ENCODE results near the gene LCN10.
"Not testable (repeated sequence)": the region's sequence is repeated elsewhere in the genome, so short reads cannot be mapped to it uniquely, and the experiment has no call there.

The LCN10 gene

DNA sequence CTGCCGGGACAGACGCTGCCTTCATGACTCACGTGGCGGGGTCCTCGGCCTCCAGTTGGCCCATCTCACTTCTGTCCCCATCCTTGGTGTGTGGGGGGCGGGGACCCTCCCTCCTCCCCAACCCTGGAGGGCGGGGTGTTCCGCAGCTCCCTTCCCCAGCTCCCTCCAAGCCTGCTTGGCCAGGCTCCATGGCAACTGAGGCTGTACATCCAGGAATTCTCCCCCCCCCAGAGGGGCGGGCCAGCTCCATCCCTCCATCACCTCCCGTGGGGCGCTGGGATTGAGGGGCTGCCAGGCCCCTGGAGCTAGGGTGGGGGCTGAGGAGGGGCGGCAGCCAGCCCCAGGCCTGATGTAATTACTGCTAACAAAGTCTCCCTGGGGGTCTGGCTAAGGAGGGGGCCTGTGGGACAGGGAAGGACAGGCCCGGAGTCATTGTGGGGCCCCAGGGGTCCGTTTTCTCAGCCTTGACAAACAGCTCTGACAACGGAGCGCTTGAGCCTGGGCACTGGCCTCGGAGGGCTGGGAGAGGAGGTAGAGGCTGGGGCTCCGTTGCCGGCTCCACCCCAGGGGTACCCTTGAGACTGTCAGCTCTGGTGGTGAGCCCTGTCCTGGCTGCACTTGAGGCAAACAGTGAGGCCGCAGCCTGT lies 22.4 kb downstream of the LCN10 start:
- DNase-seq (ENCODE audit: low spot score), result peak; percentile 64

DNA sequence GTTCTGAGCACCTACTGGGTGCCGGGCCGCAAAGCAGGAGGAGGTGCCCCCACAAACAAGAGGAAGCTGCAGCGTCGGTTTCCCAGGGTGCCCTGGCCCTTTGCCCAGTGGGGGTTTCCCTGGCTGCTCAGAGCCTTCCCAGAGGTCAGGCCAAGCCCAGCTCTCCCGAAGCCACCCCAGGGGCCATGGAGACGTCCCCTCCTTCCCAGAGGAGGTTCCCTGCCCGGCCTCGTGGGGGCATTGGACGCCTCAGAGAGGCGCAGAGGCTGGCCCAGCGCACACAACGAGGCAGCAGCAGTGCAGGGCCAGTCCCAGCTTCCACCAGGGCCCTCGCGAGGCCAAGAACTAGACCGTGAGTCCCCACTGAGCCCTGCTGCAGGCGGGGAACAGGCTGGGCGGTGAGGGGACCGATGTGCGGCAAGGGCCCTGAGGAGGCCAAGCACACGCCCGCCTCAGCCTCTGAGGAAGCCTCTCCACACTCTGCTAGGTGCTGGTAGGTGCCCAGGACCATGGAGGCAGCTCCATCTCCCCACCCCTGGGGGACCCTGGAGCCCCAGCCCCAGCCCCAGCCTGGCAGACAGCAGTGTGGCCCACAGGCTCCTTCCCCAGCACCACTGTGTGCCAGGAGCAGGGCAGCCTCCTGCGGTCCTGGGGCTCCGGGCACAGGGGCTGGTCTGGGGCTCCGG lies 23.4 kb downstream of the LCN10 start:
- no peak for DNase-seq (ENCODE audit: low spot score)

DNA sequence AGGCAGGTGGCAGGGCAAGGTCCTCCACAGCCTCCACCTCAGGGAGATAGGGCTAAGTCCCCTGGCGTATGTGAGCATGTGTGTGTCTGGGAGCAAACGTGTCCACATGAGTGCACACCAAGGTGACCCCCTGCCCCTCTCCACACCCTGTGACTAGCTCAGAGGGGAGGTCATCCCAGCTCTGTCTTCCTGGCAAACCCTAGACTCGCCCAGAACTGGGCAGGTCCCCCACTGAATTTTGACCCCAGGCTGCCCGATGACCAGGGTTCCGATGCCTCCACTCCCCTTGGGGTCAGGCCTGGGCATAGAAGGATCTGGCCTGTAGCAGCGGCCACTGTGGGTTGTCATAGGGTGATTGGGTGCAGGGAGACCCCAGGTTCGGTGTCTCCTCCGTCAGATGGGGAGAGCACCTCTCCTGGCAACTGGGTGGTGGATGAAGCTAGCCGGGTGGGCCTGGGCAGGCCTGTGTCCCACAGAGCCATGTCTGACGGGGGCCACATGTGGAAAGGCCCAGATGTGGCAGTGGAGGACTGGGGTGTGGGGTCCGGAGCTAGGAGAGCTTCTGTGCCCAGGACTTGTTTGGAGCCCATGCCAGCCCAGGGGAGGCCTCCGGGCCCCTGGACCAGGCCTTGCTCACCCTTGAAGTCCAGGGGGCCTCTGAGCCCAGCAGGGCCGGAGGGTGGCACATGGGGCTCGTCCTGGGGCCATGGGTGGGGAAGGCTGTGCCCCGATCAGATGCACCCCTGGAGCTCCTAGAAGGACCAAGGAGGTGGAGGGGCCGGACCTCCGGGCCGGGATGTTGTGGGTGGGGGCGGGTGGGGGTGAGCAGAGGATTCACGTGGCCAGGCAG lies 24.2 kb downstream of the LCN10 start:
- no peak for DNase-seq (ENCODE audit: low spot score)

DNA sequence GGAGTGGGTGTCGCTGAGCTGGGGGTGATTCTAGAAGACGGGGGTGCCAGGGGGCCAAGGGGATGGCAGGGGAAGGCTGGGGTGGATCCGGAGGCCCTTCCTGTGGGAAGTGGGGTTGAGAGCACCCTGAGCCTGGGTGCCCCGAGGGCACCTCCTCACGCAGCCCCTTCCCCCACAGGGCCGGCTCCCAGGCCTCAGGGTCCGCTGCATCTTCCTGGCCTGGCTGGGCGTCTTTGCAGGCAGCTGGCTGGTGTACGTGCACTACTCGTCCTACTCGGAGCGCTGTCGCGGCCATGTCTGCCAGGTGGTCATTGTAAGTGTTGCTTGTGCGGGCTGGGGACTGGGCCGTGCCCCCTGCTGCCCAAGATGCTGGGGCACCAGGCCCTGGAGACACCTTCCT lies 25.3 kb downstream of the LCN10 start:
- no peak for DNase-seq (ENCODE audit: low spot score)

DNA sequence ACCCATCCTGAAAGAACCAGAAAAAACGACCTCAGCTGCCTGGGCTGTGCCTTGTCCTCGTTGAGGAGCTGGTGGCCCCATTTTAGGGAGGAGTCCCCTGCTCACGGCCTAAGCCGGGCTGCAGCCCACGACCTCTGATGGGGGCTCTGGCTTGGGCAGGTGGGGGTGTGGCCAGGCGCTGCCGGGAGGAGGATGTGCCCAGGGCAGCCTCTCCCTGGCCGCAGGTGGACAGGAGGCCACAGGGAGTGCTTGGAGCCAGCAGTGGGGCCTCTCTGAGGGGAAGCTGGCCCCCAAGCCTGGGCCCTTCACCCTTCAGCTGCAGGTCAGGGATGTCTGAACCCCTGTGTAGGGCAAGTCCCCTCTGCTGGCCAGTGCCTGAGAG lies 27.9 kb downstream of the LCN10 start:
- no peak for DNase-seq (ENCODE audit: low spot score)

DNA sequence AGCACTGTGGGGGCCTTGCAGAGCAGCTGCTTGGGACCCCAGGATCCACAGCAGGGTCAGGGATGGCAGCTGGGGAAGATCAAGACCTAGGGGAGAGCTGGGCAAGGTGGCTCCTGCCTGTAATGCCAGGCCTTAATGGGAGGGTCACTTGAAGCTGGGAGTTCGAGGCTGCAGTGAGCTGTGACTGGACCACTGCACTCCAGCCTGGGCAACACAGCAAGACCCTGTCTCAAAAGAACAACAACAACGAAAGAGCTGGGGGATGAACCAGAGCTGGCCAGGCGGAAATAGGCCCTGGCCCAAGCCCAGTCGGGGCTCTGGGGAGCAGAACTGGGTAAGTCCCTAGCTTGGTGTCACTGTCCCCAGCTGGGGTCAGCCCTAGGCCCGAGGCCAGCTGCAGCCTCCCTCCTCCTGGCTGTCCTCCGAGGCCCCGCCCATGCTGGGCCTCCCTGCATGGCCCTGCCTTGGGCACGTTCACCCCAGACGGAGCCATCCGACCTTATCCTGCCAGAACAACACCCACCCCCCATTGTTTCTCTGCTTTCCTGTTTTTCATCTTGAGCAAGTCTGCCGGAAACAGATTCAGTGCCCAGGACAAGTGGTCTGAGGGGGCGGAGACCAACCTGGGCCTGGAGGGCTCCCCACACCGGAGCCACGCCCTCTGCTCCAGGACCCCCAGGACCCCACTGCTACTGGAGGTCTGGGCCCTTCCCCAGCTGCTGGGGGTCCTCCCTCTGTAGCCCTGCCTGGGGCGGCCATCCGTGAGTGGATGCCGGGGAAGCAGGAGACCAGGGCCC lies 28.4 kb downstream of the LCN10 start:
- no peak for DNase-seq (ENCODE audit: low spot score)

DNA sequence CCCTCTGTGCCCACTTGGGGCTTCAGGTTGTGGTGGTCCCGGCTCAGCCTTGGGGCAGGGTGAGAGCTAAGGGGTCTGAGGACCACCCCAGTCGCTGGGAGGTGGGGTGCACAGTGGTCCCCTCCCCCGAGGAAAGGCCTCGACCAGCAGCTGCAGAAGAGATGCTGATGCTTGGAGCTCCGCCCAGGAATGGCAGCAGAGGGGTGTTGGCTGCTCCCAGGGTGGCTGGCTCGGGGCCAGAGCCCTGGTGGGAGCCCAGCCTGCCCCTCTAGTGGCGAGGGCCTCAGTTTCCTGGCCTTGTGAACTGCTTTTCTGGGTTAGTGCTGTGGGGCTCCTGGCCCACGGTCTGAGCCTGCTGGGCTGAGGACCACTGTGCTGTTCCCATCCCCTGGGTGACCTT lies 29.2 kb downstream of the LCN10 start:
- DNase-seq (ENCODE audit: low spot score), result peak; percentile 63

DNA sequence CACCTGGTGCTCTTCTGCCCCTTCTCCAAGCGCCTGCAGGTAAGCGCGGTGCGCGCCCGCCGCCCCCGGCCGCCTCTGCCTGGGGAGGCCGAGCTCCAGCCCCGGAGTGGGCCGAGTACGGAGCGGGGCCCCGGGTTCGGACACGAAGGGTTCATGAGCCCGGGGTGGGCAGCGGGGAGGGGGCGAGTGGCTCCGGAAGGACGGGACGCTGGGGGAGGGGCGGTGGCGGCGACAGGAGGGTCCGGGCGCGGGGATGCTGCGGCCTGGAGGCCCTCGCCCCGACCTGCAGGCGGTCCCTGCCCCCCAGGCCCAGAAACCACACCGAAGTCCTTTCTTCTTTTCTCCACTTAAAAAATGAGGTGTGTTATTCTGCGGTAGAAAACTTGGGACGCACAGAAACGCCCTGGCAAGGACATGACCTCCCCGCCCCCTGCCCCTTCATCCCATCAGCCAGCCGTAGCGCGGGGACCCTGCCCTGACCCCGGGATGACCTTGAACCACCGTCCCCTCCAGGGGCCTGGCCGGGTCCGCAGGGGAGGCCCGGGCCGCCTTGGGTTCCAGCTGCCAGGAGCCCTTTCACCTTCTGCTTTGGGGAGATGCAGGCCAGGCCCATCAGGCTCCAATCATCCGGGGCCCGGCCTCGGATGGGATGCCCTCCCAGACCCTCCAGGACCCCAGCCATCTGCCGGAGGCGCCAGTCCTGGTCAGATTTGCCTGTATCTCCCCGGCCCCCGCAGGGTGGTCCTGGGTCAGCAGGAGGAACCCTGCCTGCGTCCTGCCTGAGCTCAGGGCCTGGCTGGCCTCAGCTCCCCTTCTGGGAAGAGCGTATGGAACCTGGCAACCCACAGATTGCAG lies 29.8 kb downstream of the LCN10 start:
- DNase-seq (ENCODE audit: low spot score), result no peak

DNA sequence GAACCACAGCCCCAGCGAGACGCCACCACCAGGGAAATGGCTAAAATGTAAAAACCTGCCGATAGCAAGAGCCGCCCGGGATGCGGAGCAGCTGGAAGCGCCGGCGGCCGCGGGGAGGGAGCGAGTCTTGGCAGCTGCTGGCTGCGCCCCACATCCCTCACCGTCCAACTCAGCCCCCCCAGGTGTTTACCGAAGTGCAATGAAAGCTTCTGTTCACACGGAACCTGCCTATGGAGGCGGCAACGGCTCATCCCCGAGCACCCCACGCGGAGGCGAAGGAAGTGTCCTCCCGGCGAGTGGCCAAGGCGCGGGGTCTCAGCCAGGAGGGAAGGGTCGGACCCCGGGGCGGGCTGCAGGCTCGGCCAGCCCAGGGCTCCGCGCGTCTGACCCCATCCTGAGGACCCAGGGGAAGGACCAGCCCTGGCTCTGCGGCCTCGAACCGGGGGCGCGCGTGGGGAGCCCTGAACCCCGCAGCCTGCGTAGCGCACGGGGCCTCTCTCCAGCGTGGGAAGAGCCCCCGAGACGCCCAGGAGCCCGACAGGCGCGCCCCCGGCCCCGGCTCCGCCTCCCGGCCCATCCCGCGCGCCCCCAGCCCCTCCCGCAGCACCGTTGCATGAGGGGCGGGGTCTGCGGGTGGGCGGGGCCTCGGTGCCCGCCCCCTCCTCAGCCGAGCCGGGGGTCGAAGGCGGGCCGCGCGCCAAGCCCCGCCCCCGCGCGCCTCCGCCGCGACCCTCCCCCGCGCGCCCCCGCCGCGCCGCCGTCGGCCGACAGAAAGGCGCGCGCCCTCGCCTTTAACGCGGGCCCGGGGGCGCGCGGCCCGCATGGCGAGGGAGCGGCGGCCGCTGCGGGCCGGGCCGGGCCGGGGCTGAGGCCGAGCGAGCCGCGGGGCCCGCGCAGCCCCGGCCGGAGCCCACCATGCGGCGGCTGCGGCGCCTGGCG lies 30.7 kb downstream of the LCN10 start, which contains the start of gene DIPK1B:
TSS of gene DIPK1B (plus strand) at position 822 of the 939 bp plus-strand sequence. CDS start at position 916, 94 bp downstream.
- DNase-seq (ENCODE audit: low spot score), result peak; percentile 95

DNA sequence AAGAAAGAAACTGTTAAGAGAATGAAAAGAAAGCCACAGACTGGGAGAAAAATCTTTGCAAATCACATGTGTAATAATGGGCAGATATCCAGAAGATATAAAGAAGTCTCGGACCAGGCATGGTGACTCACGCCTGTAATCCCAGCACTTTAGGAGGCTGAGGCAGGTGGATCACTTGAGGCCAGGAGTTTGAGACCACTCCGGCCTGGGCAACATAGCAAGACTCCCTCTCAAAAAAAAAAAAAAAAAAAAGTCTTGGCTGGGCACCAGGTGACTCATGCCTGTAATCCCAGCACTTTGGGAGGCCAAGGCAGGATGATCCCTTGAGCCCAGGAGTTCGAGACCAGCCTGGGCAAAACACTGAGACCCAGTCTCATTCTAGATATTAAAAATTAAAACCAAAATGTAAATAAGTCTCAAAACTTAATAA lies 31.5 kb downstream of the LCN10 start:
- DNase-seq (ENCODE audit: low spot score), result not testable (repeated sequence)

DNA sequence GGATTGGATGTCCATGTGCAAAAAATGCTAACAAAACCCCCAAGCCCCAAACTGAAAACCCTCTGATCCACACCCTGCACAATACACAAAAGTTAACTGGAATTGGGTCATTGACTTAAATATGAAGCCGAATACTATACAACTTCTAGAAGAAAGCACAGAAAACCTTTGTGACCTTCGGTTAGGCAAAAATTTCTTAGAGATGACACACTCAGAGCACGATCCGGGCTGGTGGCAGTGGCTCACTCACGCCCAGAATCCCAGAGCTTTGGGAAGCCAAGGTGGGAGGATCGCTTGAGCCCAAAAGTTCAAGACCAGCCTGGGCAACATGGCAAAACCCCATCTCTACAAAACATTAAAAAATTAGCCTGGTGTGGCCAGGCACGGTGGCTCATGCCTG lies 32.2 kb downstream of the LCN10 start:
- no peak for DNase-seq (ENCODE audit: low spot score)

DNA sequence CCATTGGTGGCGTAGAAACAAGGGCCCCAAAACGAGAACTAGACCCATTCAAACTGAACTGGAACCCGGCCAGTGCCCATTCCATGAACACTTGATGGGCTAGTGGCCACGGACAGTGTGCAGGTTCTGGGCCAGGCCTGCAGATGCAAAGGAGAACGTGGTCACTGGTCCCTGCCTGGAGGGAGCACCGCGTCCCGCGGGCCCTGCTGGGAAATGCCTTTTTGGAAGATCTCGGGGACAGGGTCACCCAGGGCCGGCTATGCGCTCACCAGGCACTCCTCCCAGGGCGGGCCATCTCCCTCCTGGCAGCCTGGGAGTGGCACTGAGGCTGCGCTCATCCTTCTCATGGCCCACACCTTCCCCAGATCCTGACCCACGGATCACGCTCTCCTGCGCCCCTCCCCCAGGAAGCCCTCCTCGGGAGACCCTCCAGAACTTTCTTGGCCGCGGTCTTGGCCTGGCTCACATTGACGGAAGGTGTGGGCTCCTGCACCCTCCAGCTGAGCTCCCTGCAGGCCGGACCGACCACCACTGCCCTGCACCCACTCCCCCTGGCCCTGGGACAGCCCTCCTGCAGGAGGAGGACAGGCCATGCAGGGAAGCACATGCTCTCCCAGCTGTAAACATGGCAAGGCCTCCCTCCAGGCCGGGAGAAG lies 33.2 kb downstream of the LCN10 start:
- DNase-seq (ENCODE audit: low spot score), result no peak

DNA sequence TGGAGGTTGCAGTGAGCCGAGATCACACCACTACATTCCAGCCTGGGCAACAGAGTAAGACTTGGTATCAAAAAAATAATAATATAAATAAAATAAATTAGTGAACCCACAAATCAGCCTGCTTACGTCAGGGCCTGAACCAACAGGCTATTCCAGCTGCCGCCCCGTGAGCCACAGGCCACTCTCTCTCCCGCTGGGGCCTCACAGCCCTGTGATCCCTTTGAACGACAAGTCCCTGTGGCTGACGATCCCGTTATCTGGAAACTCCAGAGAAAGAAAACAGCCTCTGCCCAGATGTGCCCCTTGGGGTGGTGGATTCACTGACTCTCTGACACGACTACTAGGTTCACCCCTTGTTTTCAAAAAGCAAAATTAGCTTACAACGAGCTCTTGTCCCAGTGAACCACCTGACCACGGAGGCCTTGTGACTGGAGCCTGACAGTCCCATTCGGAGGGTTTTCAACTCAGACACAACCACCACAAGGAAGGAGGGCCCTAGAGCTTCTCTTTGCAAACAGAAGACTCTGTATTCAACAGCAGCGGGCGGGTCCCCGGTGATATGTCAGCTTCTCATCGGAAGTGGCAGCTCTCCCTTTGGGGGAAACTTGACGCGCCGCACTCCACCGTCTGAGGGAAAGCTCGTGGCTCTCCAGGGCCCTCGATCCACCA lies 34.8 kb downstream of the LCN10 start:
- DNase-seq (ENCODE audit: low spot score), result no peak

DNA sequence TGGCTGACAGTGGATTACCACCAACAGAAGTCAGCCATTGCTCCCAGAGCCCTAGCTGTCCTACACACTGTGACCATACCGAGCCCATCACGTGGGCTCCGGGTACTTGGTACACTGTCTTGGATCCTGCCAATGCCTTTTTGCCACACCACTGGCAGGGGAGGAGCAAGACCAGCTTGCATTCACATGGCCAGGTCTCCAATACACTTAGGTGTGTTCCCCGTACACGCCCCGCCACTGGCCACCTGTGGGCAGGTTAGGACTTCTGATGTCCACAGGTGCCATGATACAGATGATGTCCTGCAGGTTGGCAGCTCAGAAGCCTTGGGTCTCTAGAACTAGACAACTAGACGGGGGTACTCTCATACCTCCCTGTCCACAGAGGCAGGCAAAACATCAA lies 35.7 kb downstream of the LCN10 start:
- DNase-seq (ENCODE audit: low spot score), result no peak

DNA sequence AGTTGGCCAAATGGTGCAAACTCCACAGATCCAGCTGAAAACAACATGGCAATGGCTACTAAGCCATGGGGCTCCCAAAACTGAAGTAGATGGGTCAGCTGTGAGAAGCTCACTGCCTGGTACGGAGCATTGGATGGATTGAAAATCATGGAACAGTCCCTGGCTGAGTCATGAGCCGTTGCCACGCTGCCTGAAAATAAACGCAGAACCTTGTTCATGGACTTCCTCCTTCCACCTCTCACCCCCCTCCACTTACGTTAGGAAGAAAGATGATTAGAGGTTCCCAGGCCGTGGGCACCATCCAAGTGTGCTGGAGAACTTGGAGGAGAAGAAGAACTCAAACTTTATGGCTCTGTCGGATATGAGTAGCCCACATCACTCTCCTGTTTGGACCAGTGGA lies 37.2 kb downstream of the LCN10 start:
- no peak for DNase-seq (ENCODE audit: low spot score)

DNA sequence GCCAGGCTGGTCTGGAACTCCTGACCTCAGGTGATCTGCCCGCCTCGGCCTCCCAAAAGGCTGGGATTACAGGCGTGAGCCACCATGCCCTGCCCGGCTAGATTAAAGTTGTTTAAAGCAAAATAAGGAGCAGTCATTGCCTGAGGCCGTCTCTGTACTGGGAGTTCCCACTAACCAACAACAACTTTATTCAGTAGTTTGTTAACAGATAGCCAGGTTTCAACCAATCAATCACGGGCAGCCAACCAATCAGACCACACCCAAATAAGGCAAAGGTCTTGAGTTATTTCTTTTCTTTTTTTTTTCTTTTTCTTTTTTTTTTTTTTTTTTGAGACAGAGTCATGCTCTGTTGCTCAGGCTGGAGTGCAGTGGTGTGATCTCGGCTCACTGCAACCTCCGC lies 38.0 kb downstream of the LCN10 start:
- not testable (repeated sequence) for DNase-seq (ENCODE audit: low spot score)

DNA sequence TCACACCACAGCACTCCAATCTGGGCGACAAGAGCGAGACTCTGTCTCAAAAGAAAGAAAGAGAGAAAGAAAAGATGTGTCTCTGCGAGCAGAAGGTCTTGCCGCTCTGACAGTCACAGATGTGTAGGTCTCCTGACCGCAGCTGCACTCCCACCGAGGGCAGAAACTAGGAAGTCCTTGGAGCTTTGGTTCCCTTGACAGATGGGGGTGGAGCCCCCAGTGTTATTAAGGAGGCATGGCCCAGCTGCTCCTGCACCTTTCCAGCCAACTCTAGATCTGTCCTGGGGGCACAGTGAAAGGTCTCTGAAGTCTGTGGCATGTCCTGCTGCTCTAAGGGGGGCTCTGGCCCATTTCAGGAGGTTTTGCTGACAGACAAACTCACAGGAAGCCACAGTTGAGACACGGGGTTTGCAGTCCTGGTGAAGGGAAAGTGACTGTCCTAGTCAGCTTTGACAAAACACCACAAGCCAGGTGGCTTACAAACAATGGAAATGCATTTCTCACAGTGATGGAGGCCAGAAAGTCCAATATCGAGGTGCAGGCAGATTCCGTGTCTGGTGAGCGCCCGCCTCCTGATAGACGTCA lies 39.4 kb downstream of the LCN10 start:
- no peak for DNase-seq (ENCODE audit: low spot score)

DNA sequence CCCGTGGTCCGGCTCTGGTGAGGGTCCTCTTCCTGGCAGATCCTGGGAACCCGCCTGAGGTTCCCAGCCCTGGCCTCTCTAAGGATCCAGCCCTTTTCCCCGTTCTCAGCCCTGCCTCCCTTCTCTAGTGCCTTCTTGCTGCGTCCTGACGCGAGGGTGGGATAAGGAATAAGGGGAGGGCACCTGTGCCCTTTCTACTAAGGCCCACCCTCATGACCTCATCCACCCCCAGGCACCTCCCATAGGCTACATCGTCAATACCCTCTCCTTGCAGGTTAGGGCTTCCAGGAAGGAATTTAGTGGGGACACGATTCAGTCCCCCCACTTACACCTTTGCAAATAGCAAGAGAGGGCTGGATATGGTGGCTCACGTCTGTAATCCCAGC lies 41.1 kb downstream of the LCN10 start:
- no peak for DNase-seq (ENCODE audit: low spot score)
